CD4-positive, alpha-beta T cell treated with Interleukin-21 for 1 hour (primary cell): ENCODE results near the gene HECA.
A peak's percentile ranks its signal among the peaks of the same experiment; 100 is the strongest.
"Not testable (repeated sequence)": the region's sequence is repeated elsewhere in the genome, so short reads cannot be mapped to it uniquely, and the experiment has no call there.

Source experiments
- DNase-seq: peaks from one replicate; pipeline ENCODE4 v3.0.0-alpha.2; 2020

HECA gene

GRCh38 chr6:139134817-139135577, at the start of gene HECA:
Gene HECA (plus strand): TSS chr6:139135080. CDS start chr6:139135397, 317 bp downstream.
- DNase-seq: peak; percentile 98

GRCh38 chr6:139091826-139092225, 43.1 kb upstream of the HECA start:
- DNase-seq: no peak

GRCh38 chr6:139099984-139100383, 34.9 kb upstream of the HECA start:
- no peak for DNase-seq

- no peak for DNase-seq
These were observed 27.8 kb upstream of the HECA start for GRCh38 chr6:139107051-139107450.

GRCh38 chr6:139108378-139108777, 26.5 kb upstream of the HECA start:
- DNase-seq: no peak

GRCh38 chr6:139109558-139109957, 25.3 kb upstream of the HECA start:
- peak; percentile 43 for DNase-seq

- DNase-seq: no peak
These were observed 22.7 kb upstream of the HECA start for GRCh38 chr6:139112146-139112545.

- no peak for DNase-seq
These were observed 22.3 kb upstream of the HECA start for GRCh38 chr6:139112561-139112960.

- no peak for DNase-seq
These were observed 20.1 kb upstream of the HECA start for GRCh38 chr6:139114746-139115145.

GRCh38 chr6:139115989-139116758, 18.7 kb upstream of the HECA start:
- DNase-seq: no peak

- no peak for DNase-seq
These were observed 17.1 kb upstream of the HECA start for GRCh38 chr6:139117734-139118133.

- DNase-seq: no peak
These were observed 15.3 kb upstream of the HECA start for GRCh38 chr6:139119552-139119951.

GRCh38 chr6:139122823-139123222, 12.1 kb upstream of the HECA start:
- DNase-seq: not testable (repeated sequence)

GRCh38 chr6:139124887-139125672, 9.8 kb upstream of the HECA start:
- peak; percentile 87 for DNase-seq

GRCh38 chr6:139126255-139126654, 8.6 kb upstream of the HECA start:
- DNase-seq: peak; percentile 45

GRCh38 chr6:139126931-139127330, 7.9 kb upstream of the HECA start:
- DNase-seq: no peak

GRCh38 chr6:139129284-139129683, 5.6 kb upstream of the HECA start:
- DNase-seq: no peak

GRCh38 chr6:139131736-139132280, 3.1 kb upstream of the HECA start:
- no peak for DNase-seq

- DNase-seq: no peak
These were observed 1.4 kb upstream of the HECA start for GRCh38 chr6:139133262-139134063.

- no peak for DNase-seq
These were observed 850 bp upstream of the HECA start for GRCh38 chr6:139134064-139134395.

GRCh38 chr6:139135578-139136545, 982 bp downstream of the HECA start:
- DNase-seq: peak; percentile 70
